ENCODE measurements around the gene OAS3. TPM values are rescaled to one million over a fixed set of nuclear protein-coding genes. Genes with fewer than 3 reads are reported as not detected.

Gene OAS3
- total RNA-seq, 1 experiment from 2014 or later: 159 TPM

GRCh38 chr12:112967306-112967705 is 29.0 kb downstream of the OAS3 start:
- Mint-ChIP-seq H3K9me3 (ENCODE audit: low read depth, unreplicated experiment) (no peaks in the 10 kb centered on the region), H3K27me3 (ENCODE audit: unreplicated experiment) (no peaks in the 10 kb centered on the region), H3K36me3 (ENCODE audit: insufficient read depth, unreplicated experiment) (peaks cover 21% of the 10 kb centered on the region), H3K4me3 (ENCODE audit: low read depth, unreplicated experiment) (no peak overlapping the region), H3K4me1 (ENCODE audit: low read depth, unreplicated experiment) (no peaks in the 10 kb centered on the region), H3K27ac (ENCODE audit: unreplicated experiment) (no peak overlapping the region)
- no TSS peak for BruUV-seq (replicated peaks)
- no peak for TF ChIP-seq CTCF (IDR thresholded peaks at IDR 0.05; ENCODE audit: unreplicated experiment)
- CTCF ChIA-PET: no interaction called here
- no peak for DNase-seq
- intact Hi-C loops (cut with micrococcal nuclease; ENCODE audit: unreplicated experiment): no loop called here

- H3K36me3 Mint-ChIP-seq (ENCODE audit: insufficient read depth, unreplicated experiment): peaks cover 15% of the 10 kb centered on the region
- BruUV-seq (replicated peaks): no TSS peak
- H3K27ac Mint-ChIP-seq (ENCODE audit: unreplicated experiment): no peak overlapping the region
- intact Hi-C loops (cut with micrococcal nuclease; ENCODE audit: unreplicated experiment): no loop called here
- no peak for DNase-seq
- H3K4me3 Mint-ChIP-seq (ENCODE audit: low read depth, unreplicated experiment): no peak overlapping the region
- CTCF ChIA-PET: no interaction called here
- H3K27me3 Mint-ChIP-seq (ENCODE audit: unreplicated experiment): no peaks in the 10 kb centered on the region
- TF ChIP-seq CTCF (IDR thresholded peaks at IDR 0.05; ENCODE audit: unreplicated experiment): no peak
- no peaks in the 10 kb centered on the region for H3K4me1 Mint-ChIP-seq (ENCODE audit: low read depth, unreplicated experiment)
- no peaks in the 10 kb centered on the region for H3K9me3 Mint-ChIP-seq (ENCODE audit: low read depth, unreplicated experiment)
These were observed 29.6 kb downstream of the OAS3 start for GRCh38 chr12:112967858-112968257.

GRCh38 chr12:112969547-112970306 is 31.5 kb downstream of the OAS3 start:
- peaks cover 9% of the 10 kb centered on the region for H3K36me3 Mint-ChIP-seq (ENCODE audit: insufficient read depth, unreplicated experiment)
- no peaks in the 10 kb centered on the region for H3K9me3 Mint-ChIP-seq (ENCODE audit: low read depth, unreplicated experiment)
- CTCF ChIA-PET: interaction anchor here (0.9 kb wide), 1 partner anchor 23 kb away, joined by 3 read pairs; no protein-coding TSS in a partner anchor
- no peaks in the 10 kb centered on the region for H3K4me1 Mint-ChIP-seq (ENCODE audit: low read depth, unreplicated experiment)
- DNase-seq: no peak
- H3K4me3 Mint-ChIP-seq (ENCODE audit: low read depth, unreplicated experiment): no peak overlapping the region
- TF ChIP-seq CTCF (IDR thresholded peaks at IDR 0.05; ENCODE audit: unreplicated experiment): no peak
- intact Hi-C loops (cut with micrococcal nuclease; ENCODE audit: unreplicated experiment): no loop called here
- BruUV-seq (replicated peaks): no TSS peak
- H3K27me3 Mint-ChIP-seq (ENCODE audit: unreplicated experiment): no peaks in the 10 kb centered on the region
- no peak overlapping the region for H3K27ac Mint-ChIP-seq (ENCODE audit: unreplicated experiment)

GRCh38 chr12:112970391-112970790 is 32.1 kb downstream of the OAS3 start:
- intact Hi-C loops (cut with micrococcal nuclease; ENCODE audit: unreplicated experiment): no loop called here
- Mint-ChIP-seq H3K4me3 (ENCODE audit: low read depth, unreplicated experiment) (no peak overlapping the region), H3K9me3 (ENCODE audit: low read depth, unreplicated experiment) (no peaks in the 10 kb centered on the region), H3K27ac (ENCODE audit: unreplicated experiment) (no peak overlapping the region), H3K4me1 (ENCODE audit: low read depth, unreplicated experiment) (no peaks in the 10 kb centered on the region), H3K36me3 (ENCODE audit: insufficient read depth, unreplicated experiment) (peaks cover 6% of the 10 kb centered on the region), H3K27me3 (ENCODE audit: unreplicated experiment) (no peaks in the 10 kb centered on the region)
- no peak for TF ChIP-seq CTCF (IDR thresholded peaks at IDR 0.05; ENCODE audit: unreplicated experiment)
- CTCF ChIA-PET: interaction anchor here (0.9 kb wide), 1 partner anchor 22 kb away, joined by 3 read pairs; no protein-coding TSS in a partner anchor
- BruUV-seq (replicated peaks): no TSS peak
- DNase-seq: no peak
